ENCODE results near the gene ANAPC4. TPM values are rescaled to one million over a fixed set of nuclear protein-coding genes. Genes with fewer than 3 reads are reported as not detected.

The ANAPC4 gene
- total RNA-seq, 1 donor from 2014 or later, result 33.8 TPM

DNA sequence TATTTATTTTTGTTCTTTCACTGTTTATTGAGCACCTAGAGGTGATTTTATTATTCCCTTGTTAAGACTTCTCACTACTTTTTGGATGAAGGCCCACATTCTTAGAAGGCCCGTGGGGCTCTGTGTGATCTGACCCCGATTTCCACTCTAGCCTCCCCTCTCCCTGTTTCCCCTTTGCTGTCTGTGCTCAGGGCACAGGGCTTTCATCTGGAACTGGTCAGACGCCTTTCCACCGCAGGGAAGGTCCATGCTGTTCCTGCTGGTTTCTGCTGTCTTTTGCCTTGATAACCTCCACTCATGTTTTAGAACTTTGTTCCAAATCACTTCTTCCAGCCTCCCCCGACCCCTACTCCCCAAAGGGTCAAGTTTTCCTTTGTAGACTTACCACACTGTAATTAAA lies 31.3 kb upstream of the ANAPC4 start:
- DNase-seq (no peak), ATAC-seq (no peak)
- H3K4me1 ChIP-seq, result no peaks in the 10 kb centered on the region
- no peaks in the 10 kb centered on the region for H3K9me3 ChIP-seq
- H3K4me3 ChIP-seq, result no peak overlapping the region
- intact Hi-C loops (cut with DNase I), result no loop called here
- H3K36me3 ChIP-seq, result peaks cover 8% of the 10 kb centered on the region
- TF ChIP-seq, protein P1, sequence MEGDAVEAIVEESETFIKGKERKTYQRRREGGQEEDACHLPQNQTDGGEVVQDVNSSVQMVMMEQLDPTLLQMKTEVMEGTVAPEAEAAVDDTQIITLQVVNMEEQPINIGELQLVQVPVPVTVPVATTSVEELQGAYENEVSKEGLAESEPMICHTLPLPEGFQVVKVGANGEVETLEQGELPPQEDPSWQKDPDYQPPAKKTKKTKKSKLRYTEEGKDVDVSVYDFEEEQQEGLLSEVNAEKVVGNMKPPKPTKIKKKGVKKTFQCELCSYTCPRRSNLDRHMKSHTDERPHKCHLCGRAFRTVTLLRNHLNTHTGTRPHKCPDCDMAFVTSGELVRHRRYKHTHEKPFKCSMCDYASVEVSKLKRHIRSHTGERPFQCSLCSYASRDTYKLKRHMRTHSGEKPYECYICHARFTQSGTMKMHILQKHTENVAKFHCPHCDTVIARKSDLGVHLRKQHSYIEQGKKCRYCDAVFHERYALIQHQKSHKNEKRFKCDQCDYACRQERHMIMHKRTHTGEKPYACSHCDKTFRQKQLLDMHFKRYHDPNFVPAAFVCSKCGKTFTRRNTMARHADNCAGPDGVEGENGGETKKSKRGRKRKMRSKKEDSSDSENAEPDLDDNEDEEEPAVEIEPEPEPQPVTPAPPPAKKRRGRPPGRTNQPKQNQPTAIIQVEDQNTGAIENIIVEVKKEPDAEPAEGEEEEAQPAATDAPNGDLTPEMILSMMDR (IDR thresholded peaks at IDR 0.05), result no peak
- H3K27ac ChIP-seq, result no peak overlapping the region
- H3K27me3 ChIP-seq (ENCODE audit: low read depth), result no peaks in the 10 kb centered on the region

DNA sequence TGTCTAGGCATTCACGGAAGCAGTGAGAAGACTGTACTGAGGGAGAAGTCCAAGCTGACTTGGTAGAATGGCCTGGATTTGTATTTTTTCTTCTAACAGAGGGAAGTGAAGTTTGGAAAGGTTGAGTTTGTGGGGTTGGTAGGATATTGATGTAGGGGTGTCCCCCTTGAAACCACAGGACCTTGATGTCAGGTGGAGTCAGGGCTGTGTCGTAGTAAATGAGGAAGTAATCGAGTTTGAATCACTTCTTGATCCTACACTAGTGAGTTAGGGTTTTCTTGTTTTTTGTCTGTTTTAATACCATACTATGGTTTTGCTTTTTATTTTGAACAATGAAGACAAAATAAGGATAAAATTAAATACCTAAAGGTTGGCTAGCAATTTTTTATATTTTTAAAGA lies 30.1 kb upstream of the ANAPC4 start:
- Histone ChIP-seq H3K27ac (no peak overlapping the region), H3K4me1 (no peaks in the 10 kb centered on the region), H3K4me3 (no peak overlapping the region), H3K36me3 (peaks cover 14% of the 10 kb centered on the region), H3K9me3 (no peaks in the 10 kb centered on the region), H3K27me3 (ENCODE audit: low read depth) (no peaks in the 10 kb centered on the region)
- ATAC-seq (no peak), DNase-seq (no peak)
- TF ChIP-seq, protein P1 (IDR thresholded peaks at IDR 0.05), result no peak
- intact Hi-C loops (cut with DNase I), result no loop called here

DNA sequence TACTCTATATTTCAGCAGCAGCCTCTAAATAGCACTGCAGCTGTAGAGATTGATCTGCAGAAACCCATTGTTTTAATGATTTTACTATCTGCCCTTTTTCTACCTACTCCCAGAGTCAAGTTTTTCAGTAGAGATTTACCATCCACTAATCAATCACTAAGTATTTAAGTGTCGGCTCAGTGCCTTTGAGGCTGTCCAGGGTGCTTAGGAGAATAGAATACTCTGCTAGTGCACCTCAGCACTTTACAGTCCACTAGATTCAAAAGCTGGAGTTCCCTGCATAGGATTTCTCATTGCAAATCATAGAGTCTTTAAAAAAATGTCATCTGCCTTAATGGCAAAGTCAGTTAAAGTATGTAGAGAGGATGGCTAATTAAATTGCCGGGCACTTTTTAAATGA lies 29.6 kb upstream of the ANAPC4 start:
- peaks cover 17% of the 10 kb centered on the region for H3K36me3 ChIP-seq
- H3K4me3 ChIP-seq, result no peak overlapping the region
- H3K4me1 ChIP-seq, result no peaks in the 10 kb centered on the region
- DNase-seq (no peak), ATAC-seq (no peak)
- TF ChIP-seq, protein P1 (IDR thresholded peaks at IDR 0.05), result no peak
- no peaks in the 10 kb centered on the region for H3K9me3 ChIP-seq
- no peaks in the 10 kb centered on the region for H3K27me3 ChIP-seq (ENCODE audit: low read depth)
- no peak overlapping the region for H3K27ac ChIP-seq
- intact Hi-C loops (cut with DNase I), result no loop called here

DNA sequence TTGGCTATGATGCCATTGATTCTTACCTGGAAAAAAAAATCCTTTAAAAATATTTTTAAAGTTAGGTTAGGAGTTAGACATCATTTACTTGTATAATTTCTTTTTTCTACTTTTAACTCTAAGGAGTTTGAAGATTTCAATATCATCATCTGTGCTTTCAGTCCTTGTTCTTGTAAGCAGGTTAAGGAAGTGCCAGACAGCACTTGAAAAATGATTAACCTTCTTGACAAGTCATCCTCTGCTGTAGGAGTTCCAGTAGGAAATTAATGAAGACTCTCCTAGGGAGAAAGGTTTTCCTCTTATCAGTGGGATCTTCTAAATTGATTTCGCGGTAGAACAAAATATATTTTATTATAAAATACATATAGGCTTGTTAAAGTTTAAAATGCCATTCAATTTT lies 29.1 kb upstream of the ANAPC4 start:
- Histone ChIP-seq H3K36me3 (peaks cover 17% of the 10 kb centered on the region), H3K27ac (no peak overlapping the region), H3K27me3 (ENCODE audit: low read depth) (no peaks in the 10 kb centered on the region), H3K4me3 (no peak overlapping the region), H3K4me1 (no peaks in the 10 kb centered on the region), H3K9me3 (no peaks in the 10 kb centered on the region)
- ATAC-seq (no peak), DNase-seq (no peak)
- intact Hi-C loops (cut with DNase I), result no loop called here
- TF ChIP-seq, protein P1 (IDR thresholded peaks at IDR 0.05), result no peak

DNA sequence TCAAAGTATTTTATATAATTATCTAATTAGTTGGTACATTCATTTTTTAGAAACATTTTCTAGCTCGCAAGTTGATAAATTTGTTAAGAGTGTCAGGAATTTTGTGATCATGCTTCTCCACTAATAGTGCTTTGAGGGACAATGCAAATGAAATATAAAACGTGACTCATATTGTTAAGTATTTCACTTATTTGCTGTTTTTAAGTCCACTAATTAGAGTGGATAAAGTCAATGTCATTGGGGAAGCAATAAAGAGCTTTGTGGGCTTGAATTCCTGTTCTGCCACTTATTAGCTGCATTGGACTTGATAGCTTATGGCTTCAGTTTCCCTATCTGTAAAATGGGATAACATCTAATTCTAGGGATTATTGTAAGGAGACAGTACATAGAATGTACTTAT lies 26.5 kb upstream of the ANAPC4 start:
- intact Hi-C loops (cut with DNase I), result no loop called here
- TF ChIP-seq, protein P1 (IDR thresholded peaks at IDR 0.05), result no peak
- Histone ChIP-seq H3K4me1 (no peaks in the 10 kb centered on the region), H3K27ac (no peak overlapping the region), H3K36me3 (peaks cover 17% of the 10 kb centered on the region), H3K27me3 (ENCODE audit: low read depth) (no peaks in the 10 kb centered on the region), H3K9me3 (no peaks in the 10 kb centered on the region), H3K4me3 (no peak overlapping the region)
- DNase-seq (no peak), ATAC-seq (no peak)
